ENCODE data around the gene CDC42EP2.
A peak's percentile ranks its signal among the peaks of the same experiment; 100 is the strongest.

The CDC42EP2 gene

DNA sequence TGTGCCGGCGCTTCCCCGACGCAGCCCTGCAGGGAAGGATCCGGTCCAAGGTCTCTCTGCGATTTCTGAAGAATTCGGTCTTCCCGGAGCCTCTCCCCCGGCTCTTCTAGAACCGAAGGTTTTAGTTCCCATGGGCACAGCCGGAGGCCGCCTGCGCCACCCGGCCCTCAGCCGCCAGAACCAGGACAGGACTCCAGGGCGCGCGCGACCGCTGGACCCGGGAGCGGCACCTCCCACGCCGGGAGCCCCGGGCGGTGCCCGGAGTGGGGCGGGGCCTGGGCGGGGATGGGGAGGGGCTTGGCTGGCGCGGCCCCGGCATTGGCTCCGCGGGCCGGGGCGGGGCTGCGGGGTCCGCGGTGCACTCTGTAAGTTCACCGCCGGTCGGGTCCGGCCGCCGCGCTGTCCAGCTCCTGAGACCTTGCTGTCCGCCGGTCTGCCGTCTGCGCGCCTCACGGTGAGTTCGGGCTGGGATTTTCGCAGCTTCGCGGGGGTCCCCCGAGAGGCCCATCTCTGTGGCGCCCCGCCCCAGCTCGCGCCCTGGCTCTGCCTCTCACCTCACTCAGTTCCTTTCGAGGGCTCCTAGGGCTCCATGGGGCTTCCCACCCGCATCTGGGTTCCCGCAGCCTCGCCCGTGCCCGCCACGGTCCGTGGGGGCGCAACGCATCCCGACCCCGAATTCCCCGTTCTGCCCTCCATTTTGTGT is at the start of gene CDC42EP2:
Gene CDC42EP2, plus strand, starts transcription at position 366 of the 703 bp plus-strand sequence. CDS start 6,033 bp downstream, outside the sequence.
- no peak for DNase-seq (ENCODE audit: low read depth in 2 of 2)

DNA sequence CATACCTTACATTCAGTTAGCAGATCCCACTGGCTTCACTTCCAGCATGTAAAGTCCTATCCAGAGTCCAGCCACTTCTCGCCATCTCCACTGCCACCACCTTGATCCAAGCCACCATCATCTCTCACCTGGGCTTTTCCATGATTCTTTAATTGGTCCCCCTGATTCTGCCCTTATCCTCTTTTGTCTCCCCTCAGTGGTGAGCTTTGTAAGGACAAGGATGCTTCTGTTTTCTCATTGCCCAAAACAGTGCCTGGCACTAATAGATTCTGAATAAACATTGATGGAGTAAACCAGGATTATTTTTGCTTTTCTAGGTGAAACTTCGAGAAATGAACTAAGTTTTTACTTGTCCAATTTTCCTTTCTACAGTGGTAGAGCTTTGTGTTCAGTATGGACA is 48.5 kb upstream of the CDC42EP2 start:
- no peak for DNase-seq (ENCODE audit: low read depth in 2 of 2)

GRCh38 chr11:65274735-65275682 is 39.7 kb upstream of the CDC42EP2 start:
- peak; percentile 62 to 72 for DNase-seq (ENCODE audit: low read depth in 2 of 2)

GRCh38 chr11:65275906-65276305 is 38.8 kb upstream of the CDC42EP2 start:
- DNase-seq (ENCODE audit: low read depth in 2 of 2) = no peak

DNA sequence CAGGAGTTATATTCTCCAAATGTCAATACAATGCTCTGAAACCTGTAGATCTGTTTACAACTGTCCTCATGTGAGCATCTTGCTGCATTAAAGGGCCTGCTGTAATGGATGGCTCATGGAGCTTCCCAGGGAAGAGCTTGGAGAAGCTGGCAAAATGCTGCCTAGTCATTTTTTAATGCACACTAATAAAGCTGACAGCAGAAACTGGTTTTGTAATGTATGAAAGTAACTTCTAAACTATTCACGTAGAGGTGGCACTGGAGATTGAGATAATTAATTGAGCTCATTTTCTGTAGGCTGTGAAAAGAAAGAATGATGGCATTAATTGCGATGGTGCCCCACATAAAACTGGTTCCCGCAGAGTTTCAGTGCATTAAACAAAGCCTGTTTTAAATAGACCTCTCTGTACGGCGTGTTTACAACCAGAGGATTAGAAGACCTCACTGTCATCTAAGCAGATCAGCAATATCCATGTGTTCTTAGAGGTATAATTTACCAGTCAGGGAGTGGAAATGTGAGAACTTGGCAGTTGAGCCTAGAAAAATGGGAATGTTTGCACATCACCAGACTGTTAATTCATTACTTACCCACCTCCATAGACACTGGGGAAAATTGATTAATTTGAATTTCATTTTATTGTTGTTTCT is 36.9 kb upstream of the CDC42EP2 start:
- DNase-seq (ENCODE audit: low read depth in 2 of 2) = no peak

DNA sequence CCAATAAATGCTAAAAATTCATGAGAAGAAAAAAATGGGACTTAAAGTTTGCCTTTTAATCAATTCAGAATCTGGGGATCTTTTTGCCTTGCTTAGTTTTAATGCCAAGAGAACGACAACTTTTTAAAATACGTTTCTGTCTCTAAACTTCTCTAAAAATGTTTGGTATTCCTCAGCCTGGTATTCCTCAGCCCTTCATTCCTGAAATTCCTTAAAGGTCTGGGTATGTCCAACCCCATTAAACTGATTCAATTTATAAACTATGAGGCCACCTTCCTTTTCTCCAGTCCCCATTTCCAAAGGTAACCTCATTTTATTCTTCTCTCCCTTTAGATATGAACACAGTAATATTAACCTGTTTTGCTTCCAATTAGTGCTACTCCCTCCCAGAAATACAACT is 36.3 kb upstream of the CDC42EP2 start:
- DNase-seq (ENCODE audit: low read depth in 2 of 2) = no peak

DNA sequence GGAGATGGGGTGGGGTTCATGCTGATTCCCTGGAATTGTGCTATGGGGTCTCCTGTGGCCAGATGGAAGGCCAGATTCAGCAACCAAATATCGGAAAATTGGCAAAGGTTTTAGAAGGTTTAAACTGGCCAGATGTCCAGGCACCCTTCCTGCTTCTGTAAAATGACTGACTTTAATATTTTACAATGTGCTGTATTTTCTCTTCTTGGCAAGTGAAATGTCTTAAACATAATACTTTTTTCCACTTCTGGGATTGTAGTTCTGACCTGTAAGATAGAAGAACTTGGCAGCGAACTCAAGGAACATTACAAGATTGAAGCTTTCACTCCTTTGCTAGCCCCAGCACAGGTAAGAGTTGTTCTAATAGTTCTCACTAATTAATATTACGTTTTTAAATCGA is 35.4 kb upstream of the CDC42EP2 start:
- DNase-seq (ENCODE audit: low read depth in 2 of 2) = no peak

- peak; percentile 71 to 74 for DNase-seq (ENCODE audit: low read depth in 2 of 2)
Observed at GRCh38 chr11:65279741-65280440, 34.8 kb upstream of the CDC42EP2 start.

DNA sequence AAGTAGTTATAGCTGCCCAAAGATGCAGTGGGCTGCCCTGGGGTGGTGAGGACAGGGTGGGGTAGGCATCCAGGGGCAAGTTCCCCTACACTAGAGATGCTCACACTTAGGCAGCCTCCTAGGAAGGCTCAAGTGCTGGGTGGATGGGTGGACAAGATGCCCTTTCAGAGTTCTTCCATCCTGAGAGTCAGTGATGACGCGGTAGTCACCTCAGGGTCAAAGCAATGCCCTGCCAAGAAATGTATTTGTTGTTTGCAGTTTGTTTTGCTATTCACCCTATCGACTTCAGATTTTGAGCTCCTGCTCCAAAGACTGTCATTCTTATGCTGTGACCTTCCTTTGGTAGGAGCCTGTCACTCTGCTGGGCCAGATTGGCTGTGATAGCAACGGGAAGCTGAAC is 34.0 kb upstream of the CDC42EP2 start:
- DNase-seq (ENCODE audit: low read depth in 2 of 2) = no peak

DNA sequence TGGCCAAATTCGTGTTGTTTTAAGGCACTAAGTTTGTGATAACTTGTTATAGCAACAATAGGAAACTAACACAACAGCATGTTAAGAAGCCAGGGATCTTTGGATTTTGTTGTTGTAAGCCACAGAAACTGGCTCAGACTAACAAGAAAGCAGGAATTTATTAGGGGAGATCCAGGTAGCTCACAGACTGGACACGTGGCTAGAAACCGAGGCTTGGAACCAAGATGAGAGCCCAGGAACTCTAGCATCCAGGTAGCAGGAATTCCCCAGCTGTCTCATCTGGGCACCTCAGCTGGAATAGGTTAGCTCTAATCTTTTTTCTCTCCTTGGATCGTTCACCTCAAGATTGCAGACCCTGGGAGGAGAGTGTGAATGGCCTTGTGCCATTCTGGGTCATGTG is 28.0 kb upstream of the CDC42EP2 start:
- no peak for DNase-seq (ENCODE audit: low read depth in 2 of 2)

GRCh38 chr11:65287601-65288000 is 27.1 kb upstream of the CDC42EP2 start:
- DNase-seq (ENCODE audit: low read depth in 2 of 2) = no peak

DNA sequence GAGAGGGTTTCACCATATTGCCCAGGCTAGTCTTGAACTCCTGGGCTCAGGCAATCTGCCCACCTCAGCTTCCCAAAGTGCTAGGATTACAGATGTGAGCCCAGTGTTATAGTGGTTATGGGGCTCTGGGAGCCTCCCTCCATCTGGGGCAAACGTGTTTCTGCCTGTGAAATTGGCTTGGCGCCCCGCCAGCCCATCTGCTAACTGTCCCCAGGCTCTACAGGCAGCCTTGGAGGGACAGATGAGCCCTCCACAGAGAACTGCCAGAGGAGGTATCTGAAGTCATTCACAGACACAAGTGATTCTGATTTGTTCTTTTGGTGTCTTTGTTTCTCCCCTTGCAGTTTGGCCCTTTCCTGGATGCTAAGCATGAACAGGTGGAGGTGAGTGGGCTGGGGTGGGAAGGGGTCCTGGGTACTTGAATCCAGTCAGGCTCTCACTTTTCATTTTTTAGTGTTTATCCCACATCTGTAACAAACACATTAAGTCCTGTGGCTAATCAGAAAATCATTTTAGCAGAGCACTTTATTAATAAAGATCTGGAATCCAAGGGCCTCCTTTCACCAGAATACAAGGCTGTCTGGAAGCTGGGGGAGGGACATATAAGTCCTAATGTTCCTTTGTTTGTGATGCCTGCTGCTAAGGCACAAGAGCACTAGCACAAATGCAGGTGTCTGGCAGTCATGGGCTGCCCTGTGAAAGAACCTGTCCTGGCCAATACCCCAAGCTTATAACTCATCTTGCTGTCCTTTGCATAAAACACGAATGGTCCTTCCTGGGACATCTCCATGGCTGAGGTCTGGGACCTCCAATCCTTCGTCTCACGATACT is 25.7 kb upstream of the CDC42EP2 start:
- DNase-seq (ENCODE audit: low read depth in 2 of 2) = no peak

- peak; percentile 98 for DNase-seq (ENCODE audit: low read depth in 2 of 2)
Observed at GRCh38 chr11:65290448-65291165, 24.1 kb upstream of the CDC42EP2 start.

DNA sequence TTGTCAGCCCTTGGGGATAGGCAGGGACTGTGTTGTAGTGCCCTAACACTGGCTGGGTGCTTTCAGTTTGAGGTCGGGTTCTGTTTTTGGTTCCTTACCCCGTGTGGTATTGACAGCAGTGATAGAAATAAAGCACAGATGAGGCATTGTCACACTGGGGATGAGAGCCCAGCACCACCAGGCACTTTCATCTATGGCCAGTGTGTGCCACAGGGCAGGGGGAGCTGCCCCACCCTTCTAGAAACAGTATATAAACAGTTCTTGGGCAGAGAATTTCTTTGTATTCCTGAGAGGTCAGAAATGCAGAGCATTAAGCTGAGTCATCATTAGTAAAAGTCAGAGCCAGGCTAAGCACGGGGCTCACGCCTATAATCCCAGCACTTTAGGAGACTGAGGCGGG is 23.1 kb upstream of the CDC42EP2 start:
- peak in 1 of 2 experiments; percentile 42 for DNase-seq (ENCODE audit: low read depth in 2 of 2)

- no peak for DNase-seq (ENCODE audit: low read depth in 2 of 2)
Observed at GRCh38 chr11:65292890-65293289, 21.8 kb upstream of the CDC42EP2 start.

DNA sequence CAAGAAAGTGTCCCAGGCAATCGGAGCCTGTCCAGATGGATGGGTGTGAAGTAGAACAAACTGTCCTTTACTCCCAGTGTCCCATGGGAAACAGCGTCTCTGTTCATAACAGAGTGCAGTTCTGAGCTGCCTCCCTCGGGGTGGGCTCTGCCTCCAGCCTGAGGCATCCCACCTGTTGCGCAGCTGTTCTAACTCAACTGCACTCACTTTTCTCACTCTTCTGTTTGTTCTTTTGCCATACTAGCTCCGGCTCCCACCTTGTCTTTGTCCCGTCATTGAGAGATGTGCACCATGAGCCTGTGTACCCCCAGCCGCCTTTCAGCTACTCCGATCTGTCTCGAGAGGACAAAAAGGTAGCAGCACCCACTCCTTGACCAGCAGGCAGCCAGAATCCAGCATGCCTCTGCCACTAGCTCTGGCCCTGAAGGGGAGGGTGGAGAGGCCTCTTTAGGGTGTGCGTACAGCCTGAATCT is 20.7 kb upstream of the CDC42EP2 start:
- no peak for DNase-seq (ENCODE audit: low read depth in 2 of 2)

GRCh38 chr11:65295001-65295400 is 19.7 kb upstream of the CDC42EP2 start:
- no peak for DNase-seq (ENCODE audit: low read depth in 2 of 2)

GRCh38 chr11:65295571-65296341 is 18.9 kb upstream of the CDC42EP2 start:
- DNase-seq (ENCODE audit: low read depth in 2 of 2) = no peak

DNA sequence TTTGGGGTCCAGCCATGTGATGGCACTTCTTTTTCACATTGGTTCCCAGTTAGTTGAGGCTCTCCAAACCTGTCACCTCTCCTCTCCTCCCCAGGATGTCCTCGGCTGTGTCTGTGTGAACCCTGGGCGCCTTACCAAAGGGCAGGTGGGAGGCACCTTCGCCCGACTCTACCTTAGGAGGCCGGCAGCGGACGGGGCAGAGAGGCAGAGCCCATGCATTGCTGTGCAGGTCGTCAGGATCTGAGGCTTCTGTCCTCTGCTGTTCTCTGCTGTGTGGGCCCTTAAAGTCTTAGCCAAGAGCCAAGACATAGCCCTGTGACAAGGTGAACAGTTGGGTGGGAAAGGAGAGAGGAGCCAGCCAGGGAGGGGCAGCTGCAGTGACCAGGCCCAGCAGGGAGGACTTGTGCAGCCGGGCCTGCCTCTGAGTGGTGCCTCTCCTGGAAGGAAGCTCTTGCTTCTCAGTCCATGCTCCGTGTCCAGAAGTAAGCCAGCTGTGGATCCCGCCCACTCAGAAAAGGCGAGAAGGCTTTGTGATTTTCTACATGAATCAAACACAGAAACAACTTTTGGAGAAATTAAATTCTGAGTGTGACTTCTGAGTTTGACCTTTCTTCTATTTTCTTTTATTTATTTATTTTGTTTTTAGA is 17.5 kb upstream of the CDC42EP2 start:
- DNase-seq (ENCODE audit: low read depth in 2 of 2) = no peak
